T-helper 1 cell treated with Interleukin-12 subunit alpha and Interleukin-12 subunit beta and Interleukin-4 antibody, amounts not matched to agents 30 μg/mL and 1 μg/mL, for 36 hours (primary cell): Measurements from ENCODE around the gene ZNF358.

Experiments
- H3K27ac Mint-ChIP-seq: one replicate; pipeline ENCODE4 v1.8.0; 2021; ENCODE audit warnings: mild to moderate bottlenecking, mixed read lengths
- H3K27me3 Mint-ChIP-seq: one replicate; pipeline ENCODE4 v1.8.0; 2021; ENCODE audit warnings: low read depth, mixed read lengths
- H3K36me3 Mint-ChIP-seq: one replicate; pipeline ENCODE4 v1.8.0; 2021; ENCODE audit warnings: low read depth, mixed read lengths
- H3K4me1 Mint-ChIP-seq: one replicate; pipeline ENCODE4 v1.8.0; 2021; ENCODE audit warnings: low read depth, mixed read lengths
- H3K4me3 Mint-ChIP-seq: one replicate; pipeline ENCODE4 v1.8.0; 2021; ENCODE audit warnings: mild to moderate bottlenecking, moderate library complexity, mixed read lengths
- H3K9me3 Mint-ChIP-seq: one replicate; pipeline ENCODE4 v1.8.0; 2021; ENCODE audit warnings: mixed read lengths

The ZNF358 gene

DNA sequence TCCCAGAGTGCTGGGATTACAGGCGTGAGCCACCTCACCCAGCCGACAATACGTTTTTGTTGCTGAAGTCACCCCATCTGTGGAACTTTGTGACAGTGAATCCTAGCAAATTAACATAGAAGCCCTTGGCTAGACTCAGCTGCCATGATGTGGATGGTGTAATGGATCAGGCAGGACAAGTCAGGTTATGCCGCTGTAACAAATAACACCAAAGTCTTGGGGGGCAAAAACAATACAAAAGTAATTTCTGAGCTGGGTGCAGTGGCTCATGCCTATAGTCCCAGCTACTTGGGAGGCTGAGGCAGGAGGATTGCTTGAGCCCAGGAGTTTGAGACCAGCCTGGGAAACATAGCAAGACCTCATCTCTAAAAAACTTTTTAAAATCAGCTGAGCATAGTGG is 49.0 kb downstream of the ZNF358 start:
- Mint-ChIP-seq H3K36me3 (peaks cover 8% of the 10 kb centered on the region), H3K27me3 (no peaks in the 10 kb centered on the region), H3K4me3 (no peak overlapping the region), H3K4me1 (no peaks in the 10 kb centered on the region), H3K9me3 (no peaks in the 10 kb centered on the region), H3K27ac (no peak overlapping the region)

DNA sequence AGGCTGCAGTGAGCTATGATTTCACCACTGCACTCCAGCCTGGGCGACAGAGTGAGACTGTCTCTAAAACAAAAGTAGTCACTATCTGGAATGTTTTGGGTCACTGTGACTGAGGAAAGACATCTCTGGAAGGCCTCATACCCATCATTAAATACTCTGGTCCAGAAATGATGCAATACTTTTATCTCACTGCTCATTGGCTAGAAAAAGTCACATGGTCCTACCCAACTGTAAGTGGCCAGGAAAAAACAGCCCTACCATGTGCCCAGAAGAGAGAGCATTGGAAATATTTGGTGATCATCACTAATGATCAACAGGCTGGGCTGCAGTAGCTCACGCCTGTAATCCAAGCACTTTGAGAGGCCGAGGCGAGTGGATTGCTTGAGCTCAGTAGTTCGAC is 49.4 kb downstream of the ZNF358 start:
- Mint-ChIP-seq H3K27ac (no peak overlapping the region), H3K27me3 (no peaks in the 10 kb centered on the region), H3K4me3 (no peak overlapping the region), H3K4me1 (no peaks in the 10 kb centered on the region), H3K9me3 (no peaks in the 10 kb centered on the region), H3K36me3 (peaks cover 5% of the 10 kb centered on the region)
